Measurements from ENCODE around the gene ZNF391. TPM values are rescaled to one million over a fixed set of nuclear protein-coding genes. Genes with fewer than 3 reads are reported as not detected.

The ZNF391 gene
- total RNA-seq, 1 donor from 2014 or later, result 7.2 TPM

DNA sequence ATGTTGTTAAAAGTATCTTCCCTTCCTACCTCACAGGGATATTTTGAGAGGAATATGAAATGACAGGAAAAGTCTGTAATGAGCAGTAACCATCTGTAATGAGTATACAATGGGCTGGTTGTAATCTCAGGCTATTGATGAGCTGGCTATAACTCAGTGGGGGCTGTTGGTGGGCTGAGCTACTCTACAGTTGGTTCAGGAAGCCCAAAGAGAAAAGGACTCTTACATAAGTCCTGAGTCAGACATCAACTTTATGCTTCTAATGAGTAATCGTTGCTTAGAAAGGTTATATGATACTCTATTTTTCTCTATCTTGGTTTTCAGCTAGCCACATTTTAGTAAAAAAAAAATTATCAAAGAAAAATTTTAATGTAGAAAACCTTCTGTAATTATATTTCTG is 26.4 kb downstream of the ZNF391 start:
- H3K9me3 ChIP-seq (ENCODE audit: insufficient read depth, low read depth, low read length), result no peaks in the 10 kb centered on the region
- H2AFZ ChIP-seq (ENCODE audit: low read depth, low read length), result no peak overlapping the region
- no peak overlapping the region for H3K9ac ChIP-seq (ENCODE audit: low read length)
- H3K4me3 ChIP-seq (ENCODE audit: insufficient read depth, low read depth, low read length), result no peak overlapping the region
- Mint-ChIP-seq H3K4me3 (ENCODE audit: unreplicated experiment) (no peak overlapping the region), H3K9me3 (ENCODE audit: unreplicated experiment) (peaks cover 13% of the 10 kb centered on the region), H3K4me1 (ENCODE audit: low read depth, unreplicated experiment) (no peaks in the 10 kb centered on the region), H3K36me3 (ENCODE audit: low read depth, unreplicated experiment) (no peaks in the 10 kb centered on the region), H3K27me3 (ENCODE audit: low read depth, unreplicated experiment) (no peaks in the 10 kb centered on the region), H3K27ac (ENCODE audit: unreplicated experiment) (no peak overlapping the region)
- H3K27ac ChIP-seq (ENCODE audit: low read depth, low read length), result no peak overlapping the region
- DNase-seq (ENCODE audit: low read depth) (no peak), FAIRE-seq (no peak)
- no peaks in the 10 kb centered on the region for H4K20me1 ChIP-seq (ENCODE audit: insufficient read depth, low read length)
- no peaks in the 10 kb centered on the region for H3K36me3 ChIP-seq (ENCODE audit: insufficient read depth, low read length)
- TF ChIP-seq, protein P1, sequence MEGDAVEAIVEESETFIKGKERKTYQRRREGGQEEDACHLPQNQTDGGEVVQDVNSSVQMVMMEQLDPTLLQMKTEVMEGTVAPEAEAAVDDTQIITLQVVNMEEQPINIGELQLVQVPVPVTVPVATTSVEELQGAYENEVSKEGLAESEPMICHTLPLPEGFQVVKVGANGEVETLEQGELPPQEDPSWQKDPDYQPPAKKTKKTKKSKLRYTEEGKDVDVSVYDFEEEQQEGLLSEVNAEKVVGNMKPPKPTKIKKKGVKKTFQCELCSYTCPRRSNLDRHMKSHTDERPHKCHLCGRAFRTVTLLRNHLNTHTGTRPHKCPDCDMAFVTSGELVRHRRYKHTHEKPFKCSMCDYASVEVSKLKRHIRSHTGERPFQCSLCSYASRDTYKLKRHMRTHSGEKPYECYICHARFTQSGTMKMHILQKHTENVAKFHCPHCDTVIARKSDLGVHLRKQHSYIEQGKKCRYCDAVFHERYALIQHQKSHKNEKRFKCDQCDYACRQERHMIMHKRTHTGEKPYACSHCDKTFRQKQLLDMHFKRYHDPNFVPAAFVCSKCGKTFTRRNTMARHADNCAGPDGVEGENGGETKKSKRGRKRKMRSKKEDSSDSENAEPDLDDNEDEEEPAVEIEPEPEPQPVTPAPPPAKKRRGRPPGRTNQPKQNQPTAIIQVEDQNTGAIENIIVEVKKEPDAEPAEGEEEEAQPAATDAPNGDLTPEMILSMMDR (IDR thresholded peaks at IDR 0.05; ENCODE audit: insufficient read depth, low read depth, low read length), result no peak
- TF ChIP-seq EZH2 (IDR thresholded peaks at IDR 0.05; ENCODE audit: insufficient read depth, low read length), result no peak
- no peaks in the 10 kb centered on the region for H3K4me1 ChIP-seq (ENCODE audit: insufficient read depth, low read length)
- H3K79me2 ChIP-seq (ENCODE audit: insufficient read depth, low read length), result no peaks in the 10 kb centered on the region
- H3K4me2 ChIP-seq (ENCODE audit: low read length), result no peak overlapping the region
- no peaks in the 10 kb centered on the region for H3K27me3 ChIP-seq (ENCODE audit: insufficient read depth, low read length)

DNA sequence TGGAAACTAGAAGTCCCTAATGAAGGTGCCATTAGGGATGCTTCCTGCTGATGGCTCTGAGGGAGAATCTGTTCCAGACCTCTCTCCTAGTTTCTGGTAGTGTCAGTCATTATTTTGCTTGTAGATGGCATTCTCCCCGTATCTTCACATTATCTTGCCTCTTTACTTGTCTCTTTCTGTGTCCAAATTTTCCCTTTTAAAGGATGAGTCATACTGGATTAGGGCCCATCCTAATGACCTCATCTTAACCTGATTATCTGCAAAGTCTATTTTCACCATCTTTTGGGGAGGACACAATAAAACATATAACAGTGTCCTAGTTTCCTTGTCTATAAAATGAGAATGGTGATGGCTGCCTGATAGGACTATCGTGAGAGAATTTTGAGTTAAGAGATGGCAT is 27.3 kb downstream of the ZNF391 start:
- no peak overlapping the region for H3K4me3 Mint-ChIP-seq (ENCODE audit: unreplicated experiment)
- no peak overlapping the region for H3K4me3 ChIP-seq (ENCODE audit: insufficient read depth, low read depth, low read length)
- no peaks in the 10 kb centered on the region for H3K79me2 ChIP-seq (ENCODE audit: insufficient read depth, low read length)
- H4K20me1 ChIP-seq (ENCODE audit: insufficient read depth, low read length), result no peaks in the 10 kb centered on the region
- no peak for TF ChIP-seq EZH2 (IDR thresholded peaks at IDR 0.05; ENCODE audit: insufficient read depth, low read length)
- TF ChIP-seq, protein P1 (IDR thresholded peaks at IDR 0.05; ENCODE audit: insufficient read depth, low read depth, low read length), result no peak
- no peaks in the 10 kb centered on the region for H3K36me3 Mint-ChIP-seq (ENCODE audit: low read depth, unreplicated experiment)
- H2AFZ ChIP-seq (ENCODE audit: low read depth, low read length), result no peak overlapping the region
- no peaks in the 10 kb centered on the region for H3K4me1 ChIP-seq (ENCODE audit: insufficient read depth, low read length)
- H3K9me3 Mint-ChIP-seq (ENCODE audit: unreplicated experiment), result peaks cover 13% of the 10 kb centered on the region
- no peak overlapping the region for H3K27ac Mint-ChIP-seq (ENCODE audit: unreplicated experiment)
- H3K27me3 Mint-ChIP-seq (ENCODE audit: low read depth, unreplicated experiment), result no peaks in the 10 kb centered on the region
- FAIRE-seq (no peak), DNase-seq (ENCODE audit: low read depth) (no peak)
- H3K9ac ChIP-seq (ENCODE audit: low read length), result no peak overlapping the region
- no peaks in the 10 kb centered on the region for H3K36me3 ChIP-seq (ENCODE audit: insufficient read depth, low read length)
- H3K4me2 ChIP-seq (ENCODE audit: low read length), result no peak overlapping the region
- H3K9me3 ChIP-seq (ENCODE audit: insufficient read depth, low read depth, low read length), result no peaks in the 10 kb centered on the region
- no peak overlapping the region for H3K27ac ChIP-seq (ENCODE audit: low read depth, low read length)
- no peaks in the 10 kb centered on the region for H3K27me3 ChIP-seq (ENCODE audit: insufficient read depth, low read length)
- H3K4me1 Mint-ChIP-seq (ENCODE audit: low read depth, unreplicated experiment), result no peaks in the 10 kb centered on the region

DNA sequence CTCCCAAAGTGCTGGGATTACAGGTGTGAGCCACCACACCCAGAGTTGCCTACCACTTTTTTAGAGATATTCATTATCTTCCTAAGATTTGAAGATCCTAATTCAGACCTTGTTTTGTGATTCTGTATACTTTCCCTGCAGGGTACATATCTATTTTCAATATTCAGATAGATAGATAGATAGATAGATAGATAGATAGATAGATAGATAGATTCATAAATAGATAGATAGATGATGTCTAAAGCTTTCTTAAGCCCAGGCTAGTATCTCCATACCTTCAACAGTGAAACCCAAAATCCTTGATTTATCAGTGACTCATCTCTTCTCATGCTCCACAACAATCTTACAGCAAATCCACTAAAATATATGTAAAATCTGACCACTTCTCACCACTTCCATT is 30.8 kb downstream of the ZNF391 start:
- no peaks in the 10 kb centered on the region for H3K36me3 ChIP-seq (ENCODE audit: insufficient read depth, low read length)

More for the DNA sequence above, 30.8 kb downstream of the ZNF391 start:
- no peak overlapping the region for H3K27ac ChIP-seq (ENCODE audit: low read depth, low read length)
- Mint-ChIP-seq H3K27ac (ENCODE audit: unreplicated experiment) (no peak overlapping the region), H3K9me3 (ENCODE audit: unreplicated experiment) (peaks cover 22% of the 10 kb centered on the region), H3K4me1 (ENCODE audit: low read depth, unreplicated experiment) (no peaks in the 10 kb centered on the region), H3K4me3 (ENCODE audit: unreplicated experiment) (no peak overlapping the region), H3K27me3 (ENCODE audit: low read depth, unreplicated experiment) (no peaks in the 10 kb centered on the region), H3K36me3 (ENCODE audit: low read depth, unreplicated experiment) (peaks cover 2% of the 10 kb centered on the region)
- no peak overlapping the region for H3K9ac ChIP-seq (ENCODE audit: low read length)
- H3K9me3 ChIP-seq (ENCODE audit: insufficient read depth, low read depth, low read length), result peaks cover 2% of the 10 kb centered on the region
- no peak overlapping the region for H2AFZ ChIP-seq (ENCODE audit: low read depth, low read length)
- no peak for DNase-seq (ENCODE audit: low read depth)
- no peaks in the 10 kb centered on the region for H3K4me1 ChIP-seq (ENCODE audit: insufficient read depth, low read length)
- H3K4me2 ChIP-seq (ENCODE audit: low read length), result no peak overlapping the region
- no peaks in the 10 kb centered on the region for H3K79me2 ChIP-seq (ENCODE audit: insufficient read depth, low read length)
- H4K20me1 ChIP-seq (ENCODE audit: insufficient read depth, low read length), result no peaks in the 10 kb centered on the region
- no peak for TF ChIP-seq EZH2 (IDR thresholded peaks at IDR 0.05; ENCODE audit: insufficient read depth, low read length)
- TF ChIP-seq, protein P1 (IDR thresholded peaks at IDR 0.05; ENCODE audit: insufficient read depth, low read depth, low read length), result no peak
- H3K4me3 ChIP-seq (ENCODE audit: insufficient read depth, low read depth, low read length), result no peak overlapping the region
- no peaks in the 10 kb centered on the region for H3K27me3 ChIP-seq (ENCODE audit: insufficient read depth, low read length)
- no peak for FAIRE-seq

All from astrocyte (in vitro differentiated cells and primary cell).